ENCODE results near the gene IMPDH1.

DNA sequence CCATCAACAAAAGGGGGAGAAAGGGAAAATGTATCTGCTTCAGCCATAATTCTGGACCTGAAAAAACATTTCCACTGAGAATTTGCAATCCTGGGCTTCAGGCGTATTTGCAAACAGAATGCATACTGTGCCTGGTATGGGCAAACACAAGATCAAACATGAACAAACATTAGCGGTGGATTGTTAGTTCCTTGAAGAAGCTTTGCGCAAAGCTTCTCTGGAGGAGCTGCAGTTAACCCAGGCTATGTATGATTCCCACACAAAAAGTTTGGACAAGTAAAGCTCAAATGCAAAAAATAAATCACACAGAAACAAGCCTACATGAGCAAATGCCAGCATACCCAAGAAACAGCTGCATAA, 25.5 kb upstream of the IMPDH1 start:
- TF ChIP-seq CTCF (IDR thresholded peaks at IDR 0.05) (no peak), EZH2 (IDR thresholded peaks at IDR 0.05; ENCODE audit: borderline replicate concordance, insufficient read depth, low read depth, low read length, poor library complexity, severe bottlenecking) (no peak)

Data from B cell (primary cell).